Stimulated activated naive CD8-positive, alpha-beta T cell treated with anti-CD3 and anti-CD28 coated beads, Interleukin-15, amount 100 ng/mL, for 72 hours (primary cell): ENCODE data around the gene PPP2R1A.
A peak's percentile ranks its signal among the peaks of the same experiment; 100 is the strongest.

Experiments used
- ATAC-seq: fragments of 150-1000 bp; cut with Tn5 transposase; 2 replicates; pipeline ENCODE4 v1.10.0; 2021; ENCODE audit warnings: mild to moderate bottlenecking, moderate library complexity
- DNase-seq, 2 donors: peaks; one replicate each; pipeline ENCODE4 v3.0.0; 2021 to 2022
- H3K27ac Mint-ChIP-seq, 2 donors: one replicate each; pipeline ENCODE4 v1.8.0; 2022; ENCODE audit warnings: mild to moderate bottlenecking in 2 of 2, mixed read lengths in 2 of 2, moderate library complexity in 2 of 2
- H3K27me3 Mint-ChIP-seq: one replicate; pipeline ENCODE4 v1.8.0; 2022; ENCODE audit warnings: mixed read lengths
- H3K4me1 Mint-ChIP-seq: one replicate; pipeline ENCODE4 v1.8.0; 2022; ENCODE audit warnings: mild to moderate bottlenecking, mixed read lengths
- H3K4me3 Mint-ChIP-seq, 2 donors: one replicate each; pipeline ENCODE4 v1.8.0; 2022; ENCODE audit warnings: mild to moderate bottlenecking in 2 of 2, mixed read lengths in 2 of 2, moderate library complexity in 1 of 2
- H3K9me3 Mint-ChIP-seq, 2 donors: one replicate each; pipeline ENCODE4 v1.8.0; 2022; ENCODE audit warnings: mixed read lengths in 2 of 2

Gene PPP2R1A

DNA sequence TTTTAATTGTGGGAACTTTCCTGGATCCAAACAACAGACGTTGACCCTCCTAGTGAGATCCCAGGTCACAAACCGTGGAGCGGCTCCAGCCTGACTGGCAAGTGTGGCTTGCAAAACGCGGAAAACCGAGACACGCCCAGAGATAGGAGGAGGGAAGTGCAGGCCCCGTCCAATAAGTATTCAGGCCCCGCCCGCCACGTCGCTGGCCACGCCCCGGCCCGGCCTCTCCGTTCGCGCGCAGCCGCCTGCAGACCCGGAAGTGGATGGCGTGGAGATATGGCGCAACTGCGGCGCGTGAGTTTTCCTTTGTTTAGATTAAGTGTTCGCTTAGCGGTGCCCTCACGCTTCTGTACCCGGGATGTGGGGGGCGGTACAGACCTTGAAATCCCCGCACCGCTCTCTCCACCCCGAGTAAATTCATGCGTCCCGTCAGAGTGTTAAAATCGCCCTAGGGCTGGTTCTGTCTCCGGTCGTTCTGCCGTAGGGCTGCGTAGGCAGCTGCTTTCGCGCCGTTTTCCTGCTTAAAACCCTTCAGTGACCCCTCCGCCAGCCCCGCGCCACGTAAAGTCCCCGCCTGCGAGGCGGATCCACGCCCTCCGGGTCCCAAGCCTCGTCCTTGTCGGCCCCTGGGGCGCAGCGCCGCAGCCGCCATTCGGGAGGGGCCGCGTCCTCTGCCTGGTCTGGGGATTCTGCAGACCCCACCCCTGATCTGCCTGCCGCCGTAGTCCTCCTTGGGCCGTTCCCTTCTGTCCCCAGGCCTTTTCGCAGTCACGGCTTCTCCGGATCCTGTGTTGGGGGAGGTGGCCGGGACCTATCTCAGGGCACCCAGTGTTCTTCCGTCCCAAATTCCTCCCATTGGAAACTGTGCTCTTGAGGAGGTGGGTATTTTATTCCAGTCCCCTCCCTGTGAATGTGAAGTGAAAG is 79.7 kb downstream of the PPP2R1A start, which contains the start of gene ZNF766:
ZNF766 (plus strand) TSS at position 250 of the 924 bp plus-strand sequence; CDS start at position 277, 27 bp downstream.
- no peaks in the 10 kb centered on the region for H3K27me3 Mint-ChIP-seq

DNA sequence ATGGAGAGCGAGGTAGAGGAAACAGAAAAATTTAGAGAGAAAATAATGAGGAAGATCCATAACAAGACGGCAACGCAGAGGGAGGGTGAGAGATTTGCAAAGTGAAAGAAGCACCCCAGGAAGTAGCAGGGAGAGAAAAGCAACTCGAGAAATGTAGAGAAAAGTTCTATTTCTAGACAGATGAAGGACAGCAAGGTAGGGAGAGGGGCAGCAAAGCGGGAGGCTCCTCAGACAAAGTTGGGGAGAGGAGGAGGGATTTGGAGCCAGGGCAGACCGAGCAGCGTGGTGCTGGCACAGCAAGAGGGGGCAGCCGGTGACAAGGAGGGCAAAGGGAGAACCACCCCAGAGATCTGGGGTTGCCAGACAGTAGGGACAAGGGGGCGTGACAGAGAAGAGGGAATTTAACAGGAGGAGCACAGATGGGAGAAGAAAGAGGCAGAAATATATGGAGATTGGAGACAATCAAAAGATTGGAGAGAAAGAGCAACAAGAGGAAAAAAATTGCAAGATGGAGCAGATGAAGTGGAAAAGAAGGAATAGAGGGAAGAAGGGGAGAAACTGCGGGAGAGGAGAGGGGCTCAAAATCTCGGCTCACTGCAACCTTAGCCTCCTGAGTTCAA is 80.5 kb downstream of the PPP2R1A start:
- Mint-ChIP-seq H3K27ac (peak overlapping the region; percentile 97 to 98), H3K4me3 (peak overlapping the region; percentile 92 to 94), H3K27me3 (no peaks in the 10 kb centered on the region), H3K4me1 (peaks cover 37% of the 10 kb centered on the region), H3K9me3 (peaks cover 32 to 40% of the 10 kb centered on the region in 2 donors)
- DNase-seq, result peak in 1 of 2 donors; percentile 14
- peak; percentile 4 for ATAC-seq

More for the DNA sequence above, 79.7 kb downstream of the PPP2R1A start, which contains the start of gene ZNF766:
- Mint-ChIP-seq H3K27ac (peak within 1 kb of the TSS; percentile 97 to 98), H3K4me3 (peak within 1 kb of the TSS; percentile 92 to 94), H3K4me1 (peaks cover 35% of the 10 kb centered on the region), H3K9me3 (peaks cover 27 to 35% of the 10 kb centered on the region in 2 donors)
- peak; percentile 93 to 95 for DNase-seq
- peak; percentile 99 for ATAC-seq

DNA sequence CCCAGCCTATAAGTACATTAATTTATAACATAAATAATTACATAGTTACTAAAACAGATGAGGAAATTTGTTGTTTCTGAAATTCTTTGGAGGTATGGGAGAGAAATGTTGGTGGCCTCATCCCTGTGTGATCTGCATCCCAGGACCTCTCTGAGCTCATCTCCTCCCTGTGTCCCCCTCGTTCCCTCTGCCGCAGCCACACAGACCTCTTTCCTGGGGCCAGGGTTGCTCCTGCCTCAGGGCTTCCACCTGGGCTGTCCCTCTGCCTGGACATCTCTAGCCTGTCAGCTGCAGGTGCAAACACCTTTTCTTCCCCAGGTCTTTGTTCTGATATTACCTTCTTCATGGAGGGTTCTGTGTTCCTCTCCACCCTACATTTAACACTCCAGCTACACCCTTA is 83.4 kb downstream of the PPP2R1A start:
- H3K4me1 Mint-ChIP-seq, result peaks cover 58% of the 10 kb centered on the region
- ATAC-seq (no peak), DNase-seq (no peak)
- H3K27ac Mint-ChIP-seq, result no peak overlapping the region
- no peak overlapping the region for H3K4me3 Mint-ChIP-seq
- H3K9me3 Mint-ChIP-seq, result peaks cover 45 to 52% of the 10 kb centered on the region in 2 donors
- H3K27me3 Mint-ChIP-seq, result no peaks in the 10 kb centered on the region

DNA sequence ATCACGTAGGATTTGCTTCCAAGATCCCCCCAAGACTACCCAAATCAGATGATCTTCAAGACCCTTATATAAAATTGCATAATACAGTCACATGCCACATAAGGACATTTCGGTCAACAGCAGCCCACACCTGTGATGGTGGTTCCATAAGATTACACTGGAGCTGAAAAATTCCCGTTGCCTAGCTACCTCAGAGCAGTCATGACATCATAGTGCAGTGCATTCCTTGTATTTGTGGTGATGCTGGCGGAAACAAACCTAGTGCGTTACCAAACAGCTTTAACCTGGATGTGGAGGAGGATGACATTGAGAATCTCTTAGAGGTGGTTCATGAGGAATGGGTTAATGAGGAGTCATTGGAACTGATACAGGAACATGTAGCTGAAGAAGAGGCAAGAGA is 84.3 kb downstream of the PPP2R1A start:
- H3K9me3 Mint-ChIP-seq, result peaks cover 54 to 60% of the 10 kb centered on the region in 2 donors
- no peak overlapping the region for H3K27ac Mint-ChIP-seq
- no peaks in the 10 kb centered on the region for H3K27me3 Mint-ChIP-seq
- H3K4me3 Mint-ChIP-seq, result no peak overlapping the region
- H3K4me1 Mint-ChIP-seq, result peaks cover 62% of the 10 kb centered on the region
- ATAC-seq, result no peak
- DNase-seq, result no peak

DNA sequence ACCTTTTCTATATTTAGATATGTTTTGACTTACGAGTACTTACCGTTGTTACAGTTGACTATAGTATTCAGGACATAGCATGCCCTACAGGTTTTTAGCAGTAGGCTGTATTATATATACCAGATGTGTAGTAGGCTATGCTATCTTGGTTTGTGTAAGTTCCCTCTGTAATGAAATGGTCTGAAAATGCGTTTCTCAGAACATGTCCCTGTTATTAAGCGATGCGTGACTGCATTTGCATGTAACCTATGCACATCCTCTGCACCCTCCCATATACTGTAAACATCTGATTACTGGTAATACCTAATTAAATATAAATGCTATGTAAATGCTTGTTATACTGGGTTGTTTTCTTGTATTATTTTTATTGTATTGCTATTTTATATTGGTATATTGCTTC is 86.1 kb downstream of the PPP2R1A start:
- peaks cover 52% of the 10 kb centered on the region for H3K4me1 Mint-ChIP-seq
- peaks cover 50 to 66% of the 10 kb centered on the region in 2 donors for H3K9me3 Mint-ChIP-seq
- no peak for ATAC-seq
- no peak overlapping the region for H3K4me3 Mint-ChIP-seq
- DNase-seq, result no peak
- H3K27ac Mint-ChIP-seq, result no peak overlapping the region
- H3K27me3 Mint-ChIP-seq, result no peaks in the 10 kb centered on the region

DNA sequence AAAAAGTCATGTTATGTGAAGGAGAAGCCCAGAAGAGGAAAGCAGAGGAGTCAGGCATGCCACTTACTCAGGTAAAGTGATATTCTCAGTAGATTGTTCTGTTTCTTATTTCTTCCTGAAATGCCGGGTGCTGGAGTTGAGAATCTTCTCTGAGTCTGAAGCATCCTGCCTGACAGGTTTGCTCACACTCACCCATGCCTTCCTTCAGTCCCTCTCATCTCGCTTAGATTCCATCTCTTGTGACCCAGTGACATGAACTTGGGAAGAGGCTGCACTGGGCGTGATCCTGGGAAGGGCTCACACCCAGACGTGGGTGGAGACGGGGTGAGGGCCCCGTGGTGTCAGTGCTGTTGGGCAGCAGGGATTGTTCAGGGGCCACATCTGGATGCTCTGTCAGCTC is 87.6 kb downstream of the PPP2R1A start:
- ATAC-seq, result no peak
- Mint-ChIP-seq H3K4me3 (no peak overlapping the region), H3K9me3 (peaks cover 45 to 71% of the 10 kb centered on the region in 2 donors), H3K27ac (no peak overlapping the region), H3K4me1 (peaks cover 45% of the 10 kb centered on the region), H3K27me3 (no peaks in the 10 kb centered on the region)
- DNase-seq, result no peak
